ENCODE data around the gene DNAH5.
A peak's percentile ranks its signal among the peaks of the same experiment; 100 is the strongest.
"Not testable (repeated sequence)": the region's sequence is repeated elsewhere in the genome, so short reads cannot be mapped to it uniquely, and the experiment has no call there.

Gene DNAH5

GRCh38 chr5:13843175-13843846 lies 101.2 kb downstream of the DNAH5 start:
- DNase-seq (ENCODE audit: low read depth), result no peak

GRCh38 chr5:13833440-13833839 lies 111.0 kb downstream of the DNAH5 start:
- no peak for DNase-seq (ENCODE audit: low read depth)

- no peak for DNase-seq (ENCODE audit: low read depth)
These were observed 113.1 kb downstream of the DNAH5 start for GRCh38 chr5:13831351-13831750.

- DNase-seq (ENCODE audit: low read depth), result no peak
These were observed 114.0 kb downstream of the DNAH5 start for GRCh38 chr5:13830536-13830935.

GRCh38 chr5:13821366-13821765 lies 123.1 kb downstream of the DNAH5 start:
- no peak for DNase-seq (ENCODE audit: low read depth)

- no peak for DNase-seq (ENCODE audit: low read depth)
These were observed 128.4 kb downstream of the DNAH5 start for GRCh38 chr5:13816126-13816525.

GRCh38 chr5:13814301-13814700 lies 130.2 kb downstream of the DNAH5 start:
- DNase-seq (ENCODE audit: low read depth), result no peak

- DNase-seq (ENCODE audit: low read depth), result no peak
These were observed 134.6 kb downstream of the DNAH5 start for GRCh38 chr5:13809921-13810320.

GRCh38 chr5:13804336-13804735 lies 140.2 kb downstream of the DNAH5 start:
- no peak for DNase-seq (ENCODE audit: low read depth)

GRCh38 chr5:13798569-13798968 lies 145.9 kb downstream of the DNAH5 start:
- DNase-seq (ENCODE audit: low read depth), result not testable (repeated sequence)

- DNase-seq (ENCODE audit: low read depth), result no peak
These were observed 158.6 kb downstream of the DNAH5 start for GRCh38 chr5:13785781-13786415.

- no peak for DNase-seq (ENCODE audit: low read depth)
These were observed 160.8 kb downstream of the DNAH5 start for GRCh38 chr5:13783726-13784125.

GRCh38 chr5:13780081-13780480 lies 164.4 kb downstream of the DNAH5 start:
- no peak for DNase-seq (ENCODE audit: low read depth)

- DNase-seq (ENCODE audit: low read depth), result no peak
These were observed 170.8 kb downstream of the DNAH5 start for GRCh38 chr5:13773649-13774048.

- no peak for DNase-seq (ENCODE audit: low read depth)
These were observed 173.4 kb downstream of the DNAH5 start for GRCh38 chr5:13771011-13771571.

- no peak for DNase-seq (ENCODE audit: low read depth)
These were observed 178.3 kb downstream of the DNAH5 start for GRCh38 chr5:13766236-13766635.

- no peak for DNase-seq (ENCODE audit: low read depth)
These were observed 180.8 kb downstream of the DNAH5 start for GRCh38 chr5:13763719-13764118.

GRCh38 chr5:13749766-13750165 lies 194.7 kb downstream of the DNAH5 start:
- DNase-seq (ENCODE audit: low read depth), result no peak

GRCh38 chr5:13746026-13746425 lies 198.5 kb downstream of the DNAH5 start:
- DNase-seq (ENCODE audit: low read depth), result no peak

GRCh38 chr5:13745508-13745907 lies 199.0 kb downstream of the DNAH5 start:
- DNase-seq (ENCODE audit: low read depth), result peak; percentile 29

GRCh38 chr5:13740471-13740870 lies 204.0 kb downstream of the DNAH5 start:
- no peak for DNase-seq (ENCODE audit: low read depth)

- no peak for DNase-seq (ENCODE audit: low read depth)
These were observed 205.0 kb downstream of the DNAH5 start for GRCh38 chr5:13739479-13739878.

GRCh38 chr5:13735691-13736090 lies 208.8 kb downstream of the DNAH5 start:
- no peak for DNase-seq (ENCODE audit: low read depth)

Measured in stromal cell of bone marrow (primary cell).